Measurements from ENCODE around the gene USP34. TPM values are rescaled to one million over a fixed set of nuclear protein-coding genes. Genes with fewer than 3 reads are reported as not detected.

Gene USP34
- total and polyA plus RNA-seq, 5 donors from 2014 or later, result 16.6 to 197 (median 17.7) TPM

DNA sequence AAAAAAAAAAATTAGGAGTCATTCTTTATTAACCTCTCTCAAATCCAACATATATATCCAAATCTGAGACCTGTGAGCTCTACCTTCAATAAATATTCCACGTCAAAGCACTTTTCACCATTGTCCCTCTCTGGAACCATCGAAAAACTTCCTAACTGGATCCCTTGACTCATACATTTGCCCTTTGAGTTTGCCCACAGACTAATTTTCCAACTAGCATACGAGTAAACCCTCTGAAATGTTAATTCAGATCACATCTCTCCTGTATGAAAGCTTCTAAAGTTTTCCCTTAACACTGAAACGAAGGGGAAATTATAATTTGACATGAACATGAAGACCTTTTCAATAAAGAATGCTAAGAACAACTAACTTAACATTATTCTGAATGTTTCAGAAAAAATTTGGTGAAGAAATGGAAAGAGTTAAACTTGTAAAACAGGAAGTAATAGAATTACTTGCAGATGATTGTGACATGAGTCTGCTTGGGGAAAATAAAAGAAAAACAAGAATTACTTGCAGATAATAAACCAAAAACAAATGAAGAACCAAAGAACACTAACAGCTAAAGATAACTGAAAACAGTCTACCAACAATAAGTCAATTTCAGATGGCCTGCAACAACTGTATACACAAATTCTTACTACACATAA, 198.3 kb downstream of the USP34 start:
- H3K4me1 ChIP-seq (ENCODE audit: control insufficient read depth, insufficient read depth, low read length, poor library complexity, severe bottlenecking), result no peaks in the 10 kb centered on the region
- H3K27me3 ChIP-seq (ENCODE audit: control insufficient read depth, insufficient read depth, low read length), result no peaks in the 10 kb centered on the region
- H3K9me3 ChIP-seq (ENCODE audit: control insufficient read depth in 2 of 2, low read length in 2 of 2), result no peaks in the 10 kb centered on the region
- ATAC-seq (ENCODE audit: low read depth in 2 of 2) (no peak), DNase-seq (no peak)
- H3K36me3 Mint-ChIP-seq, result peaks cover 18% of the 10 kb centered on the region
- no peak overlapping the region for H3K27ac Mint-ChIP-seq
- H3K36me3 ChIP-seq (ENCODE audit: control insufficient read depth, insufficient read depth, low read length), result peaks cover 38% of the 10 kb centered on the region
- H3K4me1 Mint-ChIP-seq, result peaks cover 0 to 14% (median 4%) of the 10 kb centered on the region in 4 donors
- H3K4me3 ChIP-seq (ENCODE audit: low read depth, low read length), result no peak overlapping the region
- no peak overlapping the region for H3K27ac ChIP-seq (ENCODE audit: insufficient read depth, low read length, poor library complexity, severe bottlenecking)
- H3K27me3 Mint-ChIP-seq, result no peaks in the 10 kb centered on the region
- H3K9me3 Mint-ChIP-seq, result no peaks in the 10 kb centered on the region
- H3K4me3 Mint-ChIP-seq, result no peak overlapping the region

DNA sequence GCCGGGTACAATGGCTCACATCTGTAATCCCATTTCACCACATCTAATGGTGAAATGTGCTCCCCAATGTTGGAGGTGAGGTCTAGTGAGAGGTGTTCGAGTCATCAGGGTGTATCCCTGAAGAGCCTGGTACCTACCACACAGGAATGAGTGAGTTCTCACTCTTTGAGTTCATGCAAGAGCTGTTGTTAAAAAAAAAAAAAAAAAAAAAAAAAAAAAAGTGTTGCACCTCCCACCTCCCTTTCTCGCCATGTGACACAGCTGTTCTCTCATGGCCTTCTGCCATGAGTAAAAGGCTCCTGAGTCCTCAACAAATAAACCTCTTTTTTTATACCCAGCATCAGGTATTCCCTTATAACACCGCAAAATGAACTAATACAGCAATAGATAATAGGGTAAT, 202.6 kb downstream of the USP34 start:
- Mint-ChIP-seq H3K9me3 (no peaks in the 10 kb centered on the region), H3K36me3 (peaks cover 36% of the 10 kb centered on the region), H3K27me3 (no peaks in the 10 kb centered on the region), H3K4me3 (no peak overlapping the region), H3K4me1 (peaks cover 0 to 12% (median 5%) of the 10 kb centered on the region in 4 donors), H3K27ac (peak overlapping the region in 1 of 3 donors; percentile 29)
- H3K27me3 ChIP-seq (ENCODE audit: control insufficient read depth, insufficient read depth, low read length), result no peaks in the 10 kb centered on the region
- no peak overlapping the region for H3K27ac ChIP-seq (ENCODE audit: insufficient read depth, low read length, poor library complexity, severe bottlenecking)
- no peaks in the 10 kb centered on the region for H3K4me1 ChIP-seq (ENCODE audit: control insufficient read depth, insufficient read depth, low read length, poor library complexity, severe bottlenecking)
- H3K4me3 ChIP-seq (ENCODE audit: low read depth, low read length), result no peak overlapping the region
- peaks cover 48% of the 10 kb centered on the region for H3K36me3 ChIP-seq (ENCODE audit: control insufficient read depth, insufficient read depth, low read length)
- no peak for DNase-seq
- no peaks in the 10 kb centered on the region for H3K9me3 ChIP-seq (ENCODE audit: control insufficient read depth in 2 of 2, low read length in 2 of 2)
- ATAC-seq (ENCODE audit: low read depth in 2 of 2), result no peak

GRCh38 chr2:61266632-61267505, 204.0 kb downstream of the USP34 start:
- DNase-seq (no peak), ATAC-seq (ENCODE audit: low read depth in 2 of 2) (no peak)
- no peak overlapping the region for H3K4me3 ChIP-seq (ENCODE audit: low read depth, low read length)
- Mint-ChIP-seq H3K27ac (peak overlapping the region in 1 of 3 donors; percentile 61), H3K9me3 (peaks cover 0 to 3% (median 0%) of the 10 kb centered on the region in 7 donors), H3K4me1 (peaks cover 5 to 10% (median 7%) of the 10 kb centered on the region in 4 donors), H3K4me3 (no peak overlapping the region), H3K36me3 (peaks cover 35% of the 10 kb centered on the region), H3K27me3 (no peaks in the 10 kb centered on the region)
- H3K27ac ChIP-seq (ENCODE audit: insufficient read depth, low read length, poor library complexity, severe bottlenecking), result no peak overlapping the region
- H3K4me1 ChIP-seq (ENCODE audit: control insufficient read depth, insufficient read depth, low read length, poor library complexity, severe bottlenecking), result no peaks in the 10 kb centered on the region
- no peaks in the 10 kb centered on the region for H3K27me3 ChIP-seq (ENCODE audit: control insufficient read depth, insufficient read depth, low read length)
- H3K36me3 ChIP-seq (ENCODE audit: control insufficient read depth, insufficient read depth, low read length), result peaks cover 50% of the 10 kb centered on the region
- H3K9me3 ChIP-seq (ENCODE audit: control insufficient read depth in 2 of 2, low read length in 2 of 2), result no peaks in the 10 kb centered on the region

GRCh38 chr2:61263830-61264229, 207.1 kb downstream of the USP34 start:
- no peak for ATAC-seq (ENCODE audit: low read depth in 2 of 2)
- H3K4me3 ChIP-seq (ENCODE audit: low read depth, low read length), result no peak overlapping the region
- H3K4me1 ChIP-seq (ENCODE audit: control insufficient read depth, insufficient read depth, low read length, poor library complexity, severe bottlenecking), result no peaks in the 10 kb centered on the region
- Mint-ChIP-seq H3K36me3 (peaks cover 46% of the 10 kb centered on the region), H3K4me3 (no peak overlapping the region), H3K9me3 (peaks cover 0 to 3% (median 0%) of the 10 kb centered on the region in 7 donors), H3K4me1 (peaks cover 4 to 10% (median 7%) of the 10 kb centered on the region in 4 donors), H3K27me3 (no peaks in the 10 kb centered on the region), H3K27ac (peak overlapping the region in 2 of 3 donors; percentile 2 to 80)
- peak in 1 of 3 donors; percentile 30 for DNase-seq
- peaks cover 46% of the 10 kb centered on the region for H3K36me3 ChIP-seq (ENCODE audit: control insufficient read depth, insufficient read depth, low read length)
- H3K9me3 ChIP-seq (ENCODE audit: control insufficient read depth in 2 of 2, low read length in 2 of 2), result no peaks in the 10 kb centered on the region
- no peak overlapping the region for H3K27ac ChIP-seq (ENCODE audit: insufficient read depth, low read length, poor library complexity, severe bottlenecking)
- no peaks in the 10 kb centered on the region for H3K27me3 ChIP-seq (ENCODE audit: control insufficient read depth, insufficient read depth, low read length)

- Mint-ChIP-seq H3K27ac (peak overlapping the region in 1 of 3 donors; percentile 32), H3K4me1 (peaks cover 4 to 10% (median 7%) of the 10 kb centered on the region in 4 donors), H3K36me3 (peaks cover 56% of the 10 kb centered on the region), H3K27me3 (no peaks in the 10 kb centered on the region), H3K9me3 (peaks cover 0 to 3% (median 0%) of the 10 kb centered on the region in 7 donors), H3K4me3 (no peak overlapping the region)
- no peaks in the 10 kb centered on the region for H3K9me3 ChIP-seq (ENCODE audit: control insufficient read depth in 2 of 2, low read length in 2 of 2)
- no peaks in the 10 kb centered on the region for H3K27me3 ChIP-seq (ENCODE audit: control insufficient read depth, insufficient read depth, low read length)
- ATAC-seq (ENCODE audit: low read depth in 2 of 2) (no peak), DNase-seq (peak in 1 of 3 donors; percentile 34)
- H3K27ac ChIP-seq (ENCODE audit: insufficient read depth, low read length, poor library complexity, severe bottlenecking), result no peak overlapping the region
- H3K4me1 ChIP-seq (ENCODE audit: control insufficient read depth, insufficient read depth, low read length, poor library complexity, severe bottlenecking), result no peaks in the 10 kb centered on the region
- H3K4me3 ChIP-seq (ENCODE audit: low read depth, low read length), result no peak overlapping the region
- H3K36me3 ChIP-seq (ENCODE audit: control insufficient read depth, insufficient read depth, low read length), result peaks cover 53% of the 10 kb centered on the region
Observed at GRCh38 chr2:61262699-61263098, 208.2 kb downstream of the USP34 start.

- no peak for ATAC-seq (ENCODE audit: low read depth in 2 of 2)
- Histone ChIP-seq H3K36me3 (ENCODE audit: control insufficient read depth, insufficient read depth, low read length) (peaks cover 60% of the 10 kb centered on the region), H3K27ac (ENCODE audit: insufficient read depth, low read length, poor library complexity, severe bottlenecking) (no peak overlapping the region), H3K4me1 (ENCODE audit: control insufficient read depth, insufficient read depth, low read length, poor library complexity, severe bottlenecking) (no peaks in the 10 kb centered on the region), H3K9me3 (ENCODE audit: control insufficient read depth in 2 of 2, low read length in 2 of 2) (no peaks in the 10 kb centered on the region), H3K27me3 (ENCODE audit: control insufficient read depth, insufficient read depth, low read length) (no peaks in the 10 kb centered on the region), H3K4me3 (ENCODE audit: low read depth, low read length) (no peak overlapping the region)
- H3K36me3 Mint-ChIP-seq, result peaks cover 52% of the 10 kb centered on the region
- no peak overlapping the region for H3K27ac Mint-ChIP-seq
- DNase-seq, result no peak
- peaks cover 0 to 3% (median 0%) of the 10 kb centered on the region in 7 donors for H3K9me3 Mint-ChIP-seq
- no peak overlapping the region for H3K4me3 Mint-ChIP-seq
- H3K4me1 Mint-ChIP-seq, result peaks cover 2 to 19% (median 9%) of the 10 kb centered on the region in 4 donors
- H3K27me3 Mint-ChIP-seq, result no peaks in the 10 kb centered on the region
Observed at GRCh38 chr2:61257446-61257845, 213.4 kb downstream of the USP34 start.

DNA sequence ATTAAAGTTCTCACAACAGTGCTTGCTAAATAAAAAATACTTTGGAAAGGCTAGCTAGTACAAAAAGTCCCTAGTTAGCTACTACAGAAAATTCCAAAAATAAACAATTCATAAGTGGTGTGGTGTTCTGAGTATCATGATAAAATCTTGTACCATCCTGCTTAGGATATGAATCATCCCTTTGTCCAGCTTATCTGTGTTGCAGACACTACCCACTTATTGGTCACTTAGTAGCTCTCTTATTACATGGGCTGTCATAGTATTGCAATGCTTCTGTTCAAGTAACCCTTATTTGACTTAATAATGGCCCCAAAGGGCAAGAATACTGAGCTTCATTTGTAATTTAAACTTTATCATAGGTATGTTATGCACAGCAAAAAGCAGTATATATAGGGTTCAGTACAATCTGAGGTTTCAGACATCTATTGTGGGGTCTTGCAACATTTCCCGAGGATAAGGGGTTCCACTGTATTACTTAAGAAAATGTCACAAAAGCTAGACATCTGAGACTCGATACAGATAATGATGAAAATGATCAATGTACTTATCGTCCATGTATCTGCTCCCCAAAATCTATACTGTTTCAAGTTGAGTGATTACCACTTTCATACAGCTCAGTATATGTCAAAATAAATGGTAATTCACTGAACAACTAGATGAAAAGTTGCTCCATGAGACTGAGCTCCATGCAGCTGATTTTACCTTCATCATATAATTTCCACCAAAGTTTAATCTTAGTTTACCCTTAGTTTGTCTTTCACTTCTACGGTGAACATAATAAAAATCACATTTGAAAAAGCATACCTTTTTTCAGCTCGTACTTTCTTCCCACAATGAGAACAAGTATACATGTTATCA, 215.1 kb downstream of the USP34 start:
- DNase-seq (no peak), ATAC-seq (ENCODE audit: low read depth in 2 of 2) (no peak)
- H3K36me3 ChIP-seq (ENCODE audit: control insufficient read depth, insufficient read depth, low read length), result peaks cover 69% of the 10 kb centered on the region
- no peak overlapping the region for H3K4me3 ChIP-seq (ENCODE audit: low read depth, low read length)
- H3K4me1 ChIP-seq (ENCODE audit: control insufficient read depth, insufficient read depth, low read length, poor library complexity, severe bottlenecking), result no peaks in the 10 kb centered on the region
- H3K27ac ChIP-seq (ENCODE audit: insufficient read depth, low read length, poor library complexity, severe bottlenecking), result no peak overlapping the region
- H3K9me3 ChIP-seq (ENCODE audit: control insufficient read depth in 2 of 2, low read length in 2 of 2), result no peaks in the 10 kb centered on the region
- H3K36me3 Mint-ChIP-seq, result peaks cover 51% of the 10 kb centered on the region
- H3K4me3 Mint-ChIP-seq, result no peak overlapping the region
- no peaks in the 10 kb centered on the region for H3K27me3 Mint-ChIP-seq
- peaks cover 0 to 15% (median 8%) of the 10 kb centered on the region in 4 donors for H3K4me1 Mint-ChIP-seq
- H3K9me3 Mint-ChIP-seq, result no peaks in the 10 kb centered on the region
- no peaks in the 10 kb centered on the region for H3K27me3 ChIP-seq (ENCODE audit: control insufficient read depth, insufficient read depth, low read length)
- H3K27ac Mint-ChIP-seq, result peak overlapping the region in 1 of 3 donors; percentile 20
